NT2/D1 (cell line): Measurements from ENCODE around the gene DENND1C.

Source experiments
- YY1 ChIP-seq: IDR thresholded peaks from 2 replicates; pipeline ENCODE4 v1.6.1; 2011; ENCODE audit not compliant: insufficient read length, insufficient read depth
- ZNF274 ChIP-seq: IDR thresholded peaks from 2 replicates; pipeline ENCODE4 v1.6.1; 2011; ENCODE audit warnings: mild to moderate bottlenecking, low read depth, low read length

DNA sequence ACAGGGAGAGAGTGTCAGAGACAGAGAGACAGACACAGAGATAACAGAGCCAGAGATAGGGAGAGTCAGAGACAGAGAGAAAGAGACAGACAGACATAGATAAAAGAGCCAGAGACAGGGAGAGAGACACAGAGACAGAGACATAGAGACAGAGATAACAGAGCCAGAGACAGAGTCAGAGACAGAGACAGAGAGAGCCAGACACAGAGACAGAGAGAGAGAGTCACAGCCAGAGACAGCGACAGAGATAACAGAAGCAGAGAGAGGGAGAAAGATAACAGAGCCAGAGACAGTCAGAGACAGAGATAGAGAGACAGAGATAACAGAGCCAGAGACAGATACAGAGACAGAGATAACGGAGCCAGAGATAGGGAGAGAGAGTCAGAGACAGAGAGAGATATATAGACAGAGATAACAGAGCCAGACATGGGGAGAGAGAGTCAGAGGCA, 48.4 kb upstream of the DENND1C start:
- TF ChIP-seq YY1 (no peak), ZNF274 (no peak)
